ENCODE results near the gene TAOK1. TPM values are rescaled to one million over a fixed set of nuclear protein-coding genes. Genes with fewer than 3 reads are reported as not detected.

TAOK1 gene
- total and polyA plus RNA-seq, 9 of the 15 experiments (the other 6 are each of a cell fraction or from before 2014, with no cell fraction given) = 3.2 to 33.1 (median 16.5) TPM

GRCh38 chr17:29533976-29534375 is 143.8 kb downstream of the TAOK1 start:
- WGBS (ENCODE audit: insufficient coverage, low coverage, missing lambda C conversion rate) = 89% methylated on average over 8 of the region's 8 CpGs
- Histone ChIP-seq H3K4me3 (no peak overlapping the region), H3K27me3 (ENCODE audit: control insufficient read depth in 2 of 2, insufficient read depth in 2 of 2, low read length in 2 of 2) (no peaks in the 10 kb centered on the region), H3K36me3 (ENCODE audit: control insufficient read depth, insufficient read depth, low read length) (peaks cover 57% of the 10 kb centered on the region), H3K4me2 (ENCODE audit: insufficient read depth, low read length) (no peak overlapping the region), H3K79me2 (ENCODE audit: control insufficient read depth, insufficient read depth, low read length) (no peaks in the 10 kb centered on the region), H3K27ac (ENCODE audit: extremely low read depth, low read depth, low read length) (no peak overlapping the region), H3K4me1 (replicated peaks in 1 of 2; ENCODE audit: control insufficient read depth in 2 of 2, insufficient read depth in 2 of 2, low read length in 2 of 2) (no peaks in the 10 kb centered on the region), H3K9me3 (replicated peaks; ENCODE audit: control insufficient read depth, insufficient read depth, low read depth, low read length) (no peaks in the 10 kb centered on the region), H3K9ac (ENCODE audit: insufficient read depth in 1 of 2, low read depth in 2 of 2, low read length in 2 of 2) (no peak overlapping the region), H4K20me1 (replicated peaks; ENCODE audit: control insufficient read depth, insufficient read depth, low read length) (no peaks in the 10 kb centered on the region), H3K9me1 (ENCODE audit: control insufficient read depth, insufficient read depth, low read length) (no peaks in the 10 kb centered on the region), H2AFZ (ENCODE audit: low read depth, low read length) (no peak overlapping the region)
- no peak for FAIRE-seq
- in situ Hi-C loops (cut with MboI) (no loop called here), intact Hi-C loops (cut with micrococcal nuclease) (no loop called here)
- no peak for TF ChIP-seq DNMT1 (IDR thresholded peaks at IDR 0.05)
- TF ChIP-seq TBL1XR1 (IDR thresholded peaks at IDR 0.05; ENCODE audit: low read length in 2 of 2) = no peak
- TF ChIP-seq BRCA1 (IDR thresholded peaks at IDR 0.05) = no peak
- TF ChIP-seq BRCA1 (CRISPR knock-in tag; IDR thresholded peaks at IDR 0.05) = no peak
- TF ChIP-seq ZNF347 (CRISPR knock-in tag; IDR thresholded peaks at IDR 0.05; ENCODE audit: low read depth) = no peak
- TF ChIP-seq SMAD2 (IDR thresholded peaks at IDR 0.05; ENCODE audit: low read depth, low read length) = no peak
- TF ChIP-seq NCOA4 (IDR thresholded peaks at IDR 0.05; ENCODE audit: partially characterized antibody) = no peak
- TF ChIP-seq KLF13 (tag; IDR thresholded peaks at IDR 0.05; ENCODE audit: borderline replicate concordance, low read depth) = no peak
- TF ChIP-seq NCOA6 (IDR thresholded peaks at IDR 0.05) = no peak
- TF ChIP-seq HDAC6 (IDR thresholded peaks at IDR 0.05; ENCODE audit: low read depth, low read length) = no peak
- no peak for TF ChIP-seq PHF20 (IDR thresholded peaks at IDR 0.05; ENCODE audit: partially characterized antibody)
- ATAC-seq = no peak
- ChIA-PET CTCF (ENCODE audit: low intra/inter-chr PET ratio) (no interaction called here), POLR2A (interaction anchor here (1.8 to 1.9 kb wide), 2 partner anchors 10 to 11 kb away, joined by 8 read pairs; no protein-coding TSS in a partner anchor)
- BruUV-seq (replicated peaks) = no TSS peak
- no peak for DNase-seq (ENCODE audit: extremely low read depth in 1 of 4, low spot score in 3 of 4)

All from K562 (cell line).